Hematopoietic multipotent progenitor cell treated with erythropoietin and hydrocortisone succinate and interleukin-3 and kit ligand, for 6 days (in vitro differentiated cells): ENCODE data around the gene TAB3.

Experiments used
- DNase-seq: peaks from one replicate; pipeline ENCODE4 v3.0.0-alpha.2; 2015

Gene TAB3

DNA sequence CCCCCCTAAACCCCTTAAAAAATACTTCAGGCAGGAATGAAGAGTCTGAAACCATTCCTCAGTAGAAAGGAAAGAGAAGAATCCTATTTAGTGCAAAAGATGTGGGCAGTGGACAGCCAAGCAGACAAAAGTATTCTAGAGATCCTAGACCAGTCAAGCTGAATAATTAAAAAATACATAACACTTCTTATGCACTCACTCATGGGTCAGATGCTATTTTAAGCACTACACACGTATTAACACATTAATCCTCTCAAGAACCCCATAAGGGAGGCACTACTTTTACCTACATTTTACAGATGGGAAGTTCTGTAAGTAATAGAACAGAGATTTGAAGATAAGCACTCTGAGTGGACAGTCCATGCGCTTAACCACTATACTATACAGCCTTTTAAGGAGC is 5.9 kb downstream of the TAB3 start:
- no peak for DNase-seq

DNA sequence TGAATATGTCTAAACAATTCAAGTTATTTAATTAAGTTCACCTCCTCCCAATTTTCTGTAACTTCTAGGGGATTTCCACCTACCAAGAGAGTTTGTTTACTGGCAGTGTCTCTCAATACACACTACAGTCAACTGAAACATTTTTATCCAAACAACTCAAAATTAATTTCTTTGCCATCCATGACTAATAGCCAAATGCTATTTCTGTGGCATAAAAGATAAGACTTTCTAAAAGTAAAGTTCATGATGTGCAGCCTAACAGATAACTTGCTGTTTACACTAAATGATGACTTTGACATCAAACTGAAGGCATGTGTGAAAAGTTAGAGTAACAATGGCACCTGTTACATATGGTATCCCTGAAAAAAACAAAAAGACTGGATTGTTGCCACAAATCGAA is 7.3 kb downstream of the TAB3 start:
- peak; percentile 68 for DNase-seq

DNA sequence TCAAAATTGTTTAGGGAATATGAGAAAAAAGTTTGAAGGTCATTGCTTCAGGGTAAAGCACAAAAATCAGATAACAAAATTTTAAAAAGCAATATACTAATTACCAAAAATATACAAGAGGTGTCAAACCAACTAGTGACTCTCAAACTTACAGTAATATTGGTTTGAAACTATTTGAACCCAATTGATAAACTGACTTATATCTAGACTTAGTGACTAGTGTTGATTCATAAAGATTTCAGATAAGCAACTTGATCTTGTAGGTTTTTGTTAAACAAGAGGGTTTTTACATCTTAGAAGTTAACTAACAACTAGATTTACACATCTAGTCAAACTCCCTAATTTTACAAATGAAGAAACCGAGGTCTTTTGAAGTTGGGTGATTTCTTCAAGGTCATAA is 7.7 kb downstream of the TAB3 start:
- DNase-seq: no peak

DNA sequence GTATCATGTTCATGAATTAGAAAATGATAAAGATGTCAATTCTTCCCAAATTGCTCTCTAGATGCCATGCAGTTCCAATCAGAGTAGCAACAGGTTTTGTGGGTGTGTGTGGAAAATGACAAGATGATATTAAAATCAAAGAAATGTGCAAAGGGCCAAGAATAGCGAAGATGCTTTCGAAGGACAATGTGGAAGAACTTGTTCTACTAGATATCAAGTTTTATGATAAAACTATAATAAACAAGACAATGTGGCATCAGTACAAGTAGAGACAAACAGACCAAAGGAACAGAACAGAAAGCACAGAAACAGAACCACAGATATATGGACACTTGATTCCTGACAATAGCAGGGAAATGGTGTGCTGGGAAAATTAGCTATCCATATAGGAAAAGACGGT is 9.0 kb downstream of the TAB3 start:
- DNase-seq: no peak

DNA sequence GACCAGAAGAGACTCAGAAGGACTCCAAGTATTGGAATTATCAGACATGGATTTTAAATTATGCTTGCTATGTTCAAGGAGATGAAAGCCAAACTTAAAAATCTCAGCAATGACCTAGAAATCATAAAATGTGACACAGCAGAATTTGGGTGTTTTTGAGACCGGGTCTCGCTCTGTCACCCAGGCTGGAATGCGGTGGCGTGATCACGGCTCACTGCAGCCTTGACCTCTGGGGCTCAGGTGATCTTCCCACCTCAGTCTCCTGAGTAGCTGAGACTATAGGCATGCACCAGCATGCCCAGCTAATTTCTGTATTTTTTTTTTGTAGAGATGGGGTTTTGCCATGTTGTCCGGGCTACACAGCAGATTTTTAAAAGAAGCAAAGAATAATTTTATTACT is 12.7 kb downstream of the TAB3 start:
- no peak for DNase-seq

DNA sequence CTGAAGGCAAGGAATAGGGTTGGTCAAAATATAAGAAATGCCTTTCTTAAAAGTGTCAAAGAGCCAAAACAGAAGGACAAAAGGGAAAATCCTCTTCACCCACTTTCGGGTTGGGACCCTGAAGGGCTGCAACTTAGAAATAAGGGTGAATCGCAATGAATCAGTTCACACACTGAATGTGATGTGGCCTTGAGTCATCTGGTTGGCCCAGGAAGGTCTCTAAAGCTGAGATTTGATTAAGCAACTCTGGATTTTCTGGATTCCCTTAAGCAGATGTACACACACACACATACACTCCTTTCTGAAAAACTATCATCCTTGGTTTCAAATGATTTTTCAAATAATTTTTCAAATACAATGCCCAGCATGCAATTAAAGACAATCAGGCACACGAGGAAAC is 13.1 kb downstream of the TAB3 start:
- no peak for DNase-seq

DNA sequence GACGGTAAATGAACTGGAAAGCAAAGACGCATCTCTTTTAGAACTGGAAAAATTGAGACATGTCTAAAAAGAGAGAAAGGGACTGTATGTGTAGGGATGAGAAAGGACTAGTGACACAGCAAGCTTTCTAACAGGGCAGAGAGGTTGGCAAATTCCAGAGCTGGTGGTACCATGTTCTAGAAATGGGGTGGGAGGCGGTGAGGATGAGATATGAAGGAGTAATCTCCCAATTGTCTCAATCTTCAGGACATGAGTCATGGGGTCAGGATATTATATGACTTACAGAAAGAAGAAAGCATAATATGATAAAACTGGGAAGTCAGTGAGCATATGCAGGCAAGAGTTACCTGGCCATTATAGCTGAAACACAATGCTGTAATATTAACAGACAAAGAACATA is 14.2 kb downstream of the TAB3 start:
- no peak for DNase-seq

DNA sequence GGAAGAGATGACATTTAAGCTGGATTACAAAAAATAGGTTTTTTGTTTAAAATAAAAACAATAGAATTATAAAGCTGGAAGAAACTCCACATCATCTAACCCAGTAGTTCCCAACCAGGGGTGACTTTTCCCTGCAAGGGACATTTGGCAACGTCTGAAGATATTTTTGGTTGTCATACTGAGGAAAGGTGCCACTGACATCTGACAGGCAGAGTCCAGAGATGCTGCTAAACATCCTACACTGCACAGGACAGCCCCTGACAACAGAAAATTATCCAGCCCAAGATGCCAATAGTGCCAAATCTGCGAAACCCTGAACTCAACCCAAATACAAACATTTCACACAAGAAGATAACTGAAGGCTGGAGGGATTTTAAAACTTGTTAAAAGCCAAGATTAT is 18.5 kb downstream of the TAB3 start:
- DNase-seq: no peak

DNA sequence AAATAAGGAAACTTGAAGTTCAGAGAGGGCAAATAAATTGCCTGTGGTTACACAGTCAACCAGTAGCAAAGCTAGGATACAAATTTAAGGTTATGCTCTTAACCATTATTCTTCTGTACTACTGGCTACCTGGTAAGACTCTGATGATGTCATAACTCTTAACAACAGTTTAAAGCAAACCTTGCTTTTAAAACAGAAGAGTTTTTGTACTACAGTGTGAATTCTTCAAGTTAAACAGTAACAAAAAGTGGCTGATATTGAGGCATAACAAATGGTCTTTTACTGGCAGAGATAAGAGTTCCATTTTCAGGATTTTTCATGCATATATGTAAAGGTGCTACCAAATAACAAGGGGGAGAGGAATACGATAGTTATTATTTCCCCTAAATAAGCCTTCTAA is 23.4 kb downstream of the TAB3 start:
- no peak for DNase-seq

DNA sequence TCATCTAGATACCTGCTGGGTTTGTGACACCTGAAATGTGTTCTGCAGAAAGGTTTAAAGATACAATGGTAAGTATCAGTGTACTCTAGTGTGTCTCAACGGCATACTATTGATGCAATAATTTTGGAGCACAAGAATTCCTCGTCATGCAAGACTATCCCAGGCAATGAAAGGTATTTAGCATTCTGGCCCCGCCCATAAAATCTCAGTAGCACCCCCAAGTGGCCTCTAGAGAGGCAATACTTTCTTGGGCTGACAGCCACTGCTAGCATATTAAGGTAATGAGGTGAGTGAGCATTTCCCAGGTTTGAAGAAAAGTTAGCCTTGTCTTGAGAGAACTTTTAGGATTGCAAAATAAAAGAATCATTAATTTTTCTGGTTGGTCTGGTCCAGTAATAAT is 24.0 kb downstream of the TAB3 start:
- peak; percentile 36 for DNase-seq

DNA sequence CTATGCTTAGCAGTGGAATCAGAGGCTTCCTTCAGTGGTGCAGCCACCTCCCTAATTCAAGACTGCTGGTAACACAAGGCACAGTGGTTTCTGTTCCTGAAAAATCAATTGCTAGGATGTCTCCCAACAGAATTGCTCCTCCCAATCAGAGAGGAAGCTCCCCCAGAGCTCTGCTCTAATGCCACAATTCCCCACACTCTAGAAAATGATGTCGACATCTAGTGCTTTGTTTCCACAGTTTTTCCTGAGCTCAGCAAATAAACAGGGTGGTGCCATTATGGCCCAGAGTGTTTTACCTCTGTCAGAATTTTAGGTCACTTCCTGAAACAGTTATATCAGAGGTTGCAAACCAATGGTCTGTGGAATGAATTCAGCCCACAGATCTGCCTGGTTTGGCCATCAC is 24.7 kb downstream of the TAB3 start:
- no peak for DNase-seq

DNA sequence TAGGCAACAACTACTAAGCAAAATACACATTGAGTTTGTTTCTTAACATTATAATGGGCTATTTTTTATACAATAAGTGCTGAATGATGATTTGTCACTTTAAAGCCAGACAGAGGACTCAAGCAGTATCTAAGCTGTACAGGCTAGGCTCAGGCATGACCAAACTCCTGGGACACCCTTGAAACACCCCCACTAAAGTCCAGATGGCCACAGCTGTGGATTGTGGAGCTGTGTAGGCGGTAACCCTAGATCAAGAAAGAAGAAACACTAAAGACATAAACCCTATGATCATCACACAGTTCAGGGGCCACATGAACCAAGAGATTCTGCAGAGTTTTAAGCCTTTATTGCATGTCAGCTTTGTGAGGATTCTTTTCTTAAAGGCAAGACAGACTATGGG is 25.1 kb downstream of the TAB3 start:
- DNase-seq: no peak

DNA sequence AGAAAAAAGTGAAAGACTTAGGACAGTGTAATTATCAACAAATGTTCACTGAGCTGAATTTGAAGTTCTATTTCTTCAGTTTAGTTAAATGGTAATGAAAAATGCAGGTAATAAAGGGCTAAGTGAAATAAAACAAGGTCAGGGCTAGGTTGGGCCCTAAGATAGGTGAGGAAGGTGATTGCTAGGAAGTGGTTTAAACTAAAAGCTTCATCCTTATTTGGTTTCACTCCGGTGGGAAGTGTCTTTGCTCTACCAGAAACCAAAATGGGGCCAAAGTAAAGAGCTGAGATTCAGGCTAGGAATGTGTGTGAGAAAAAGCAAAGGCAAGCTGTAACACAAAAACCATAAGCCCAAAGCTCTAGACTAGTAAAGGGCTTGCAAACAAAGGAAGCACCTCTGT is 31.0 kb downstream of the TAB3 start:
- DNase-seq: no peak

DNA sequence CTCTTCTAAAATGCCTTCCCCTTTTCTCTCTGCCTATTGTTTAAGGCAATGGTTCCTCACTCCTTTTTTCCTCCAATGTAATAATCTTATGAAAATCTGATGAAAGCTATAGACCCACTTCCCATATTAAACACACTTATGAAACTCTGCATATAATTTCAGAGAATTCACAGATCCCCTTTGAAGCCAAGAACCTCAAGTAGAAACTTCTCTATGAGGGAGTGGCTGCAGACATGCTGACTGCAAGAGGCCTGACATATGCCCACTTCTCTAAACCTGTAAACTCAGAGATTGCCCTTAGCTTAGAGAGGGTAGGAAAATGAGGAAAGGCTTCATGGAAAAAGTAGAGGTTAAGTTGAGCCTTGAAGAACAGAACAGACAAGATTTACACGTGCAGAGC is 37.6 kb downstream of the TAB3 start:
- DNase-seq: no peak

DNA sequence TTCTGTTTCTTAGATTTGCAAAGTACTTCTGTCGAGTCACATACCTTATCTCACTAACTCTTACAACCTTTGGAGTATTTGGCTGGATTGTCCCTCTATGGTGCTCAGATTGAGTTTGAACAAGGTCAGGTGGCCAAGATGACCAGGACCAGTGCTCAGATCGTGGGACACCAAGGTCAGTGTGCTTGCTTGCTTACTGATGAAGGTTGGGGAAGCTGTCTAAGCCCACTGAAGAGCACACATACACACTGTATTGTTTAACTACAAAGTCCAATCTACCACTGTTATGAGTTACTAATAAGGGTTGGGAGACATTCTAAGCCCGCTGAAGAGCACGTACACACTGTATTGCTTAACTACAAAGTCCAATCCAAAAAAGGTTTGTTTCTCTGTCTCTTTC is 53.7 kb downstream of the TAB3 start:
- no peak for DNase-seq

DNA sequence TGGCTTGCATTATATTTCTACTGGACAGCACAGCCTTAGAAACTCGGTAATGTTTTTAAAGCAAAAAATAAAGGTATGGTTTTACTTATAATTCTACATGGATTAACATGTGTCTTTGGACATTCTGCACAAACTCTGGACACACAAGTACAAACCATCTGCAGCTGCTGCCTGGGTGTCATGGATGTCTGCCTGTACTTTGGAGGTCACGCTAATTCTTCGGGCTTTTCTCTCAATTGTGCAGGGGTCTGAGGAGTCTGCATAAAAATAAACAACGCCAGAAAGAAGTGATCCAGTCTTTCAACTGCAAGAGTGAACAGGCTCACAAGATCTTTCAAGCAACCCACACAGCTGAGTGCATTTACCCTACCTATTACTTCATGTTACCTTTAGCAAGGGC is 55.2 kb downstream of the TAB3 start:
- DNase-seq: no peak

DNA sequence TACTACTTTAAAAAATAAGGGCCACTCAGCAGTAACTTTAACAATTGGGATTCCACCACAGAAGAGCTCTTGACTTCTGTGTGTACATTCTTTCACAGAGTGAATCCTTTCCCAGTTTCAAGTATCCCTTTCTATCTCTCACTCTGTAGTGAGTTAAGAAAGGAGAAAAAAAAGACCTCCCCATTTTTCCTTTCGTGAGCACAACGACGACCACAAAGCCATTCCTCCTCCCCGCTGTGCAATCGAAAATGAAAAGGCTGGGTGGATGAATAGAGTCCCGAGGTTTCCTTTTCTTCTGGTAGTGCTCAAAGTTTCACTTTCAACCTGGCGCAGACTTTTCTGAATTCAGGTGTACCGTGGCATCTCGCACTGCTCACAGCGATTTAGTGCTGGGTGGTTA is 58.0 kb downstream of the TAB3 start:
- no peak for DNase-seq

DNA sequence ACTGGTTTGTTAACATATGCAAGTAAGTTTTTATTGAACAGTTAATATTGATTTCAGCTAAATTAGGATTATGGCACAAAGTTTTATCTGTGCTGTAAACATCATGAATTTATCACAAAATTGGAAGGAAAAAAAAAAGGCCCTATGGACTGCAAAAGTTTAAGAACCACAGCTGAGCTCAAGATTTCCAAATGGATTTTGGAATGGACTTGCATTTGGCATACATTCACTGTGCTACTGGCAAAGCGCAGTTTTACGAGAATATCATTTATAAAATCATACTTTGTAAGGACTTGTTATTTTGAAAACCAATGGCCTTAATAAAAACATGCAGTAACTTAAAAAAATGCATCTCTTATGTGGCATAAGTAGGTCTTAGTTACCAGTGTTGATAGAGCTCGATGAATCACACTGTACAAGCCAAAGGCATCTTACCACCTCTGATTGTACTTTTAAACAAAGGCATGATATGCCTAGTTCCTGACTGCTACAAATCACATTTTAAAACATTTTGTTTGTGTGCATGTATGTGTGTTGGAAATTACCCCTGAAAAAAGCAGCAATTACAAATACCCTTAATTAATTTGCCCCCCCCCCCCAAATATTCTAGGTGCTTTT is 58.6 kb downstream of the TAB3 start:
- DNase-seq: no peak

DNA sequence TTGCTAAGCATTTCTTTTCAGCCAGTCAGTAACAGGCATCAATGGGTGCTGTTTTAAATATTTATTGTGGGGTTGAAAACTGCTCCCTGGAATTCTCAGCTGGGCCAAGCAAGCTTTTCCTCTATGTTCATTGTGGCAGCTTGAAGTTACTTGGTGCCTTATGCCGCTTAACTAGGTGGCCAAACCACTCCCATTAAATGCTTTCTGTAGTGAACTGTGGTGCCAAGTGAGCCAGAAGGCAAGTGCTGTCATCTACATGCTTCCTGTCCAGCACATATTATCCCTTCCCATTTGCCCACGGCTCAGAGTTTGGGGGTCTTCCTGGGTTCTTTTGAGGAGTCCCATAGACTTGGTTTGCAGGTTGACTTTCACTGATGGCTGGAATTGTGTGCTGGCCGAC is 64.8 kb downstream of the TAB3 start:
- no peak for DNase-seq

DNA sequence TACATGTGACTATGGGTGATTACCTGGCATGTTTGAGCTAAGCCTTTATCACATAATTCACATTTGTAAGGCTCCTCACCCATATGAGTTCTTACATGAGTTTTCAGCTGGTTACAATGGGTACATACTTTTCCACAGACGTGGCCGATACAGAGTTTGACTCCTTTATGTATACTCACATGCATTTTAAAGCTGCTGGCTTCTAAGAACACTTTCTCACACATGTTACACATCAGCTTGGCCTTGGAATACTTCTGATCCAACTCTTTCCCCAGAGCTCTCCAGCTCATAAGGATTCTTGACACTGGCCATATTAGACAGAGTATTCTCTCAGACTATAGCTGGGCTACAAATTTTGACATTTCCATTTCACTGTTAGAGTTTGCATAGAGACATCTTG is 66.3 kb downstream of the TAB3 start:
- no peak for DNase-seq

DNA sequence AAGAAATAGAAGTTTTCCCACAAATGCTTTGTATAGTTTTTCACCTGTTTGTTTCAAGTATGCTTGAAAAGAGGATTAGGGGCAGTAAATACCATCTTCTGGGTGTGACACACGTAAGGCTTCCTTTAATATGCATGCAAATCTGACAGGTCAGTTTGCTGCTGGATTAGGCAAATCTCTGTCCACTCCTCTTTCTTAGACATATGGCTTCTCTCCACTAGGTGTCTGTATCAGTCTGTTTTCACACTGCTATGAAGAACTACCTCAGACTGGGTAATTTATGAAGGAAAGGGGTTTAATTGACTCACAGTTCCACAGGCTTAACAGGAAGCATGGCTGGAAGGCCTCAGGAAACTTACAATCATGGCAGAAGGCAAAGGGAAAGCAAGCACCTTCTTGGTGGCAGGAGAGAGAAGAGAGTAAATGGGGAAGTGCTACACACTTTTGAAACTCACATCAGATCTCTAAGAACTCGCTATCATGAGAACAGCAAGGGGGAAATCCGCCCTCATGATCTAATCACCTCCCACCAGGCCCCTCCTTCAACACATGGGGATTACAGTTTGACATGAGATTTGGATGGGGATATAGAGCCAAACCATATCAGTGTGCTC is 66.9 kb downstream of the TAB3 start:
- peak; percentile 21 for DNase-seq

DNA sequence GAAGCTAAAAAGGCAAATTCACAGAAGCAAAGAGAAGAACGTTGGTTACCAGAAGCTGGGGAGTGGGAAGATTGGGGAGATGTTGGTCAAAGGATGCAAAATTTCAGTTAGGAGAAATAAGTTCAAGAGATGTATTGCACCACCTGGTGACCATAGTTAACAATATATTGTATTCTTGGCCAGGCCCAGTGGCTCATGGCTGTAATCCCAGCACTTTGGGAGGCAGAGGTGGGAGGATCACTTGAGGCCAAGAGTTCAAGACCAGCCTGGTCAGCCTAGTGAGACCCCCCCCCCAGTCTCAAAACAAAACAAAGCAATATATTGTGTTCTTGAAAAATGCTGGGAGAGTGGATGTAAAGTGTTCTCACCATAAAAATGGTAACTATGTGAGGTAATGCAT is 67.9 kb downstream of the TAB3 start:
- DNase-seq: no peak

DNA sequence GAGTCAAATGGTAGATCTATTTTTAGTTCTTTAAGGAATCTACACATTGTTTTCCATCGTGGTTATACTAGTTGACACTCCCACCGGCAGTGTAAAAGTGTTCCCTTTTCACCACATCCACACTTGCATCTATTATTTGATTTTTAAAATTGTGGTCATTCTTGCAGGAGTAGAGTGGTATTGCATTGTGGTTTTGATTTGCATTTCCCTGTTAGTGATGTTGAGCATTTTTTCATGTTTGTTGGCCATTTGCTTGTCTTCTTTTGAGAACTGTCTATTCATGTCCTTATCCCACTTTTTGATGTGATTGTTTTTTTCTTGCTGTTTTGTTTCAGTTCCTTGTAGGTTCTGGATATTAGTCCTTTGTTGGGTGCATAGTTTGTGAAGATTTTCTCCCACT is 70.0 kb downstream of the TAB3 start:
- DNase-seq: no peak

DNA sequence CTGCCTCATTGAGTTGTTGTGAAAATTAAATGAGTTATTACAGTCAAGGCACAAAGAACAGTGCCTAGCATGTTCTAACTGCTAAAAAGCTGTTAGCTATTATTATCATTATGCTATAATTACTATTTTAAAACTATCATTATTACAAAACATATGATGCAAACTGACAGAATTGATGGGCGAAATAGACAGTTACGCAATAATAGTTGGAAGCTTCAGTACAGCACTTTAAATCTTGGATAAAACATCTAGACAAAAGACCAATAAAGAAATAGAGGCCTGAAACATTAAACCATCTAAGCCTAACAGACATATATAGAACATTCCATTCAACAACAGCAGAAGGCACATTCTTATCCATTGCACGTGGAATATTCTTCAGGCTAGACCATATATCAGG is 73.0 kb downstream of the TAB3 start:
- DNase-seq: no peak

DNA sequence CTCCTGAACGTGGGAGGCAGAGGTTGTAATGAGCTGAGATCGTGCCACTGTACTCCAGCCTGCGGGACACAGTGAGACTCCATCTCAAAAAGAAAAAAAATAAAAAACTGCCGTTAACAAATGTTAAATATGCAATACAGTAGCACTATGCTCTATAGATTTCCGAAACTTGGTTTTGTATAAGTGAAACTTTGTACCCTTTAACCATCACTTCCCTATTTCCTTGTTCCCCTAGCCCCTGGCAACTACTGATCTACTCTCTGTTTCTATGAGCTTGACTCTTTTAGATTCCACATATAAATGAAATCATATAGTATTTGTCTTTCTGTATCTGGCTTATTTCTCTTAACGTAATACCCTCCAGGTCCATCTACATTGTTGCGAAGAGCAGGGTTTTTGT is 74.1 kb downstream of the TAB3 start:
- DNase-seq: no peak

DNA sequence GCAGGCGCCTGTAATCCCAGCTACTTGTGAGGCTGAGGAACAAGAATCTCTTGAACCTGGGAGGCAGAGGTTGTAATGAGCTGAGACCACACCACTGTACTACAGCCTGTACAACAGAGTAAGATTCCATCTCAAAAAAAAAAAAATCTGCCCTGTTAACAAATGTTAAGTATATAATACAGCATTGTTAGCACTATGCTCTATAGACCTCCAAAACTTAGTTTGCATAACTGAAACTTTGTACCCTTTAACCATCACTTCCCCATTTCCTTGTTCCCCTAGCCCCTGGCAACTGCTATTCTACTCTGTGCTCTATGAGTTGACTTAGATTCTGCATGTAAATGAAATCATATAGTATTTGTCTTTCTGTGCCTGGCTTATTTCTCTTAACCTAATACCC is 76.7 kb downstream of the TAB3 start:
- peak; percentile 6 for DNase-seq
